AG20443 (cell line): Measurements from ENCODE around the gene NIPBL.
"Not testable (repeated sequence)": the region's sequence is repeated elsewhere in the genome, so short reads cannot be mapped to it uniquely, and the experiment has no call there.

ENCODE experiments used
- DNase-seq: peaks from one replicate; pipeline ENCODE4 v3.0.0; 2012; ENCODE audit warnings: low spot score, mixed read lengths

Gene NIPBL, protein sequence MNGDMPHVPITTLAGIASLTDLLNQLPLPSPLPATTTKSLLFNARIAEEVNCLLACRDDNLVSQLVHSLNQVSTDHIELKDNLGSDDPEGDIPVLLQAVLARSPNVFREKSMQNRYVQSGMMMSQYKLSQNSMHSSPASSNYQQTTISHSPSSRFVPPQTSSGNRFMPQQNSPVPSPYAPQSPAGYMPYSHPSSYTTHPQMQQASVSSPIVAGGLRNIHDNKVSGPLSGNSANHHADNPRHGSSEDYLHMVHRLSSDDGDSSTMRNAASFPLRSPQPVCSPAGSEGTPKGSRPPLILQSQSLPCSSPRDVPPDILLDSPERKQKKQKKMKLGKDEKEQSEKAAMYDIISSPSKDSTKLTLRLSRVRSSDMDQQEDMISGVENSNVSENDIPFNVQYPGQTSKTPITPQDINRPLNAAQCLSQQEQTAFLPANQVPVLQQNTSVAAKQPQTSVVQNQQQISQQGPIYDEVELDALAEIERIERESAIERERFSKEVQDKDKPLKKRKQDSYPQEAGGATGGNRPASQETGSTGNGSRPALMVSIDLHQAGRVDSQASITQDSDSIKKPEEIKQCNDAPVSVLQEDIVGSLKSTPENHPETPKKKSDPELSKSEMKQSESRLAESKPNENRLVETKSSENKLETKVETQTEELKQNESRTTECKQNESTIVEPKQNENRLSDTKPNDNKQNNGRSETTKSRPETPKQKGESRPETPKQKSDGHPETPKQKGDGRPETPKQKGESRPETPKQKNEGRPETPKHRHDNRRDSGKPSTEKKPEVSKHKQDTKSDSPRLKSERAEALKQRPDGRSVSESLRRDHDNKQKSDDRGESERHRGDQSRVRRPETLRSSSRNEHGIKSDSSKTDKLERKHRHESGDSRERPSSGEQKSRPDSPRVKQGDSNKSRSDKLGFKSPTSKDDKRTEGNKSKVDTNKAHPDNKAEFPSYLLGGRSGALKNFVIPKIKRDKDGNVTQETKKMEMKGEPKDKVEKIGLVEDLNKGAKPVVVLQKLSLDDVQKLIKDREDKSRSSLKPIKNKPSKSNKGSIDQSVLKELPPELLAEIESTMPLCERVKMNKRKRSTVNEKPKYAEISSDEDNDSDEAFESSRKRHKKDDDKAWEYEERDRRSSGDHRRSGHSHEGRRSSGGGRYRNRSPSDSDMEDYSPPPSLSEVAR (N-terminal part only)

DNA sequence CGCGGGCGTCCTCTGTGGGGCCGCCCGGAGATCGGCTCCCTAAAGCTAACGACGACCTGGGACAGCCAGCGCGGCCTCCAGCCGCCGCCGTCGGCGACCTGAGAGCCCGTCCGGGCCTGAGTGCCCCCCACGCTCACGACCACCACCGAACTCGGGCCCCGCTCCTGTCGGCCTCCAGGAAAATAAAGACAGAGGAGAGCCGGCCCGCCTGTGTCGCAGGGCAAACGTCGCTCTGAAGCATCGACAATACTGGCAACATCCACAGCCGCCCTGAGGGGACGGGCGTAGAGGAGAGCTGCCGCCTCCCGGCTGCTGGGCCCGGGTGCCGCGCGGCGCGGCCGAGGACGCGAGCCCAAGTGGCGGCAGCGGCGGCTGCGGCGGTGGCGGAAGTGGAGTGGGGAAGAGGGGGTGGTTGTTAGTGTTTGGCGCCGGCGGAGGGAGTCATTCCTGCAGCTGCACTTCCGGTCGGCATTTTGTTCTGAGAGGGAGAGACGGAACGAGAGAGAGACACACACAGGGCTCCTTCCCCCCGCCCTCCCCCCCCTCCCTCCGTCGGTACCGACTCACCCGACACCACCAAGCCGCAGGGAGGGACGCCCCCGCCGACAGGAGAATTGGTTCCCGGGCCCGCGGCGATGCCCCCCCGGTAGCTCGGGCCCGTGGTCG lies at the start of gene NIPBL:
Gene NIPBL (plus strand): TSS at position 471 of the 666 bp plus-strand sequence. CDS start 76,928 bp downstream, outside the sequence.
- DNase-seq: peak; percentile 93

DNA sequence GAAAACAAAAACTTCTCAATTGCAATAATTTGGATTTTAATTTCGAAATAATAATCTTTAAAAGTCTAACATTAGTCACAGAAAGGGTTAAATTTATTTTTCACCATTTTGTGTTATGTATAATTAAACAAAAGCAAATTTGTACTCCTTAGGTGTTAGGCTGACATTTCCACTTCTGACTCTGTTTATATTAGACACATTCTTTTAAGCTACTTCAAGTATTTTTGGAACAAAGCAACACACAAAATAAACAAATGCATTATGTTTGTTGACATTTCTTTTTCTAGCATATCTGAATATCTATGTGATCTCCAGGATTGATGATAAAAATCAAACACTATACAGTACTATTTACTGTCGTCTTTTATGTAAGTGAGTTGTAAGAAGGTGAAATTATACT lies 44.3 kb upstream of the NIPBL start:
- DNase-seq: no peak

DNA sequence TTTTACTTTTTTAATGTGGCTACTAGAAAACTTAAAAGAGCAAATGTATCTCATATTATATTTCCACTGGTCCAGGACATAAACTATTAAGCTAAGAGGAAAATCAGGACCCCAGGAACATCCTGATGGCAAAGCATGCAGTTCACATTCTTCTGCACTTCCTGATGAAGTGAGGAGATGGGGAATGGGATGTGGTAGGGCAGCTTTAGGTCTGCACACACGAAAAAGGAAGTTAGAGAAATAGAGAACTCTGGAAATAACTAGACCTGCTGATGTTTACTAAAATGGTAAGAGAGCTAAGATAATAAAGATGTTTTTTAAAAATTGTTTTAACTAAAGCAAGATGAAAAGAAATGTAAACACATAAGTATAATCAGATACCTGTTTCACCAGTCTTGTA lies 39.7 kb upstream of the NIPBL start:
- DNase-seq: no peak

DNA sequence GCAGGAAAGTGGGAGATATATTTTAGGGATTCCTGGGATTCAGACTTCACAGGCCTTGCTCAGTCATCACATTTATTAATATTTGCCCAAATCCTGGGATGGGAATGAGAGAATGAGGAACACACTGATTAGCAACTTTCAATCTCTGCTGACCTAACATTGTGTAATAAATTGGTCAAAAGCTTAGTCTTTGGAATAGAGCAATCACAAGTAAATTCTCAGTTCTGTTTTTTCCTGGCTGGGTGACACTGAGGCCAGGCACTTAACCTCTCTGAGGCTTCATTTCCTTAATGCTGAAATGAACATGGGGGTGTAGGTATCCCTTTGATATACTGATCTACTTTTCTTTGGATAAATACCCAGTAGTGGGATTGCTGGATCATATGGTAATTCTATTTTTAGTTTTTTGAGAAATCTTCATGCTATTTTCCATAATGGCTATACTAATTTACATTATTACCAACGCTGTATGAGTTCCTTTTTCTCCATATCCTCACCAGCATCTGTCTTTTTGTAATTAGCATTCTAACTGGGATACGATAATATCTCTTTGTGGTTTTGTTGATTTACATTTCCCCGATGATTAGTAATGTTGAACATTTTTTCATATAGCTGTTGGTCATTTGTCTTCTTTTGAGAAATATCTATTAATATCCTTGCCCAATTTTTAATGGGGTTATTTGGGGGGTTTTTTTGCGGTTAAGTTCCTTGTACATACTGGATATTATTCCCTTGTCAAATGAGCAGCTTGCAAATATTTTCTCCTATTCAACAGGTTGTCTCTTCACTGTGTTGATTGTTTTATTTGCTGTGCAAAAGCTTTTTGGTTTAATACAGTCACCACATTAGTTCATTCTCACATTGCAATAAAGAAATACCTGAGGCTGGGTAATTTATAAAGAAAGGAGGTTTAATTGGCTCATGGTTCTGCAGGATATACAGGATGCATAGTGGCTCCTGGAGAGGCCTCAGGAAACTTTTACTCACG lies 36.8 kb upstream of the NIPBL start:
- no peak for DNase-seq

DNA sequence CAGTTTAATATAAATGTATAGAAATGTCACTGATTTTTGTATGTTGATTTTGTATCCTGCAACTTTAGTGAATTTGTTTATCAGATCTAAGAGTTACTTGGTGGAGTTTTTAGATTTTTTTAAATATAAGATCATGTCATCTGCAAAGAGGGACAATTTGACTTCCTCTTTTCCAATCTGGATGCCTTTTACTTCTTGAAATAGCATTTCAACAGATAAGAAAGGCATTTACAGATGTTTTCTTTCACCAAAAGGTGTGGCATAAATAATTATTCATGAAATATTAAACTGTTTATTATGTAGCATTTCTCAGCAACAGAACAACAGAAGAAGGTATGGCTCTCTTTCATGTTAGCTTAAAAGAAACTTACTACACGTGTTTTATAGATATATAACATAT lies 34.9 kb upstream of the NIPBL start:
- no peak for DNase-seq

DNA sequence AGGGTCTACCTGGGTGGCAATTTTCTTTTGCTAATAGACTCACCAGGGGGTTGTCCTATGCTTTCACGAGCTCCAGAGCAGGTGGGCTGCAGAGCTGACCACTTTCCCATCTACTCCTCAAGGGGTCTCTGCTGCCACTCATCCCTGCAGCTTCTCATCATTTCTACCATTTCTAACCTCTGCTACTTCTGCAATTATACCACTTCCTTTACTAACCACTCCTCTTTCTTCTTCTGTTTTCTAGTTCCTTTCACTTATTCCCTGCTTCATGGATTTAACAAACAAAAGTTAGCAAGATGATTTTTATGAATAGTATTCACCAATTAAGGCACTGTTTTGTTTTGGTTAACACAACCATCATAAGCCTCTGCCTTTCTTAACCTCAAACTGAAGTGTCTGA lies 34.5 kb upstream of the NIPBL start:
- DNase-seq: no peak

DNA sequence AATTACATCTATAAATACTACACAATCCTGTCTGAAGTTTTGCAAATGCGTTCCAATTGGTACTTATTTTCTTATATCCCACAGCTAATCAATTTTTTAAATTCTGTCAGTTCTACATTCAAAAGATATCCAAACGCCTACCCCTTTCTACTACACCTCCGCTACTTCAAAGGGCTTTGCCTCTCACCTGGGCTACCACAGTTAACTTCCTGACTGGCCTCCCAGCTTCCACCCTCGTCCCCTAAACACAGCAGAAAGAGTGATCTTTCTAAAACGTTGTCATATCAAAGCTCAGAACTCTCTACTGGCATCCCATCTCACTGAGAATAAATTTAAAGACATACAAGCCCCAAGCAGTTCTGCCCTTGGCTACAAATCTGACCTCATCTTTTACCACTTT lies 32.3 kb upstream of the NIPBL start:
- no peak for DNase-seq

DNA sequence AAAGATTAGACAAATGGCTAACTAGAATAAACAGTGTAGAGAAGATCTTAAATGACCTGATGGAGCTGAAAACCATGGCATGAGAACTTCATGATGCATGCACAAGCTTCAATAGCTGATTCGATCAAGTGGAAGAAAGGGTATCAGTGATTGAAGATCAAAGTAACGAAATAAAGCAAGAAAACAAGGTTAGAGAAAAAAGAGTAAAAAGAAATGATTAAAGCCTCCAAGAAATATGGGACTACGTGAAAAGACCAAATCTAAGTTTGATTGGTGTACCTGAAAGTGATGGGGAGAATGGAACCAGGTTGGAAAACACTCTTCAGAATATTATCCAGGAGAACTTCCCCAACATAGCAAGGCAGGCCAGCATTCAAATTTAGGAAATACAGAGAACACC lies 28.0 kb upstream of the NIPBL start:
- DNase-seq: not testable (repeated sequence)

DNA sequence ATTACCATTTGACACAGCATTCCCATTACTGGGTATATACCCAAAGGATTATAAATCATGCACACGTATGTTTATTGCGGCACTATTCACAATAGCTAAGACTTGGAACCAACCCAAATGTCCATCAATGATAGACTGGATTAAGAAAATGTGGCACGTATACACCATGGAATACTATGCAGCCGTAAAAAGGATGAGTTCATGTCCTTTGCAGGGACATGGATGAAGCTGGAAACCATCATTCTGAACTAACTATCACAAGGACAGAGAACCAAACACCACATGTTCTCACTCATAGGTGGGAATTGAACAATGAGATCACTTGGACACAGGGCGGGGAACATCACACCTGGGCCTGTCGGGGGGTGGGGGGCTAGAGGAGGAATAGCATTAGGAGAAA lies 23.7 kb upstream of the NIPBL start:
- DNase-seq: not testable (repeated sequence)

DNA sequence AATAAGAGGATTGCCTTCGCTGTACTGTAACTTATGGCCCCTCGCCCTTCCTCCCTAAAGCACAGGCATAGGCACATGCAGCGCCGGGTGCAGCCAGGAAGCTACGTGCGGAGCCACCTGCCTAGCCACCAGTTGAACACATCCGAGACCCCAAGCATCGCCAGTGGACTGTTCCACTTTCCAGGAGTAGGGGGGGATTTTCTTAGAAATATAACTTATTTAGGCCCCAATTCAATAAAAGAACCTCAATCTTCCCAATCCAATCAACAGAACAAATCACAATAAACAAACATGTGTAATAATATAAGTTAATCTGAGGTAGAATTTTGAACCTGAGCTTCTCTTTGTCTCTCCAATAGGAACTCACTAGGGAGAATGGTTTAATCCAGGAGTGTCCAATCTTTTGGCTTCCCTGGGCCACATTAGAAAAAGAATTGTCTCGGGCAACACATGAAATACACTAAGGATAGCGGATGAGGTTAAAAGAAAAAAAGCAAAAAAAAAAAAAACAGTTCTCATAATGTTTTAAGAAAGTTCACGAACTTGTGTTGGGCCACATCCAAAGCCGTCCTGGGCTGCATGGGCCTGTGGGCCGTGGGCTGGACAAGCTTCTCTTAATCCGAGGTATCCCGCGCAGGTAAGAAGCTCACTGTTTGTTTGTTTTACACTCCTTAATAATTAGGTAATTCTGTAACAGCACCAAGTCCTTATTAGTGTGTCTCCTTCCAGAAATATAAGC lies 22.0 kb upstream of the NIPBL start:
- DNase-seq: no peak

DNA sequence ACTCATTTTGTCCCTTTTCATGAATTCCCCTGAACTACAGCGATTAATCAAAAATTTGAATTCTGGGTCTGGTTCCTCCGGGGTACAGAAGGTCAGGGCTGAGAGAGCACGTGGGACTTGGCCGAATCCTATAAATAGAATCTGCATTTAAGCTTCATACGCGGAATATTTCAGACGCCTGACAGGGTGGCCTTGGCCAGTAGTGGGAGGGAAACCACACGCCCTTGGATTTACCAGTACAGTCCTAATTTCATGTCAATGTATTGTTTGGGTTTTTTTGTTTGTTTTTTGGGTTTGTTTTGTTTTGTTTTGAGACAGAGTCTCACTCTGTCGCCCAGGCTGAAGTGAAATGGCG lies 21.5 kb upstream of the NIPBL start:
- no peak for DNase-seq

DNA sequence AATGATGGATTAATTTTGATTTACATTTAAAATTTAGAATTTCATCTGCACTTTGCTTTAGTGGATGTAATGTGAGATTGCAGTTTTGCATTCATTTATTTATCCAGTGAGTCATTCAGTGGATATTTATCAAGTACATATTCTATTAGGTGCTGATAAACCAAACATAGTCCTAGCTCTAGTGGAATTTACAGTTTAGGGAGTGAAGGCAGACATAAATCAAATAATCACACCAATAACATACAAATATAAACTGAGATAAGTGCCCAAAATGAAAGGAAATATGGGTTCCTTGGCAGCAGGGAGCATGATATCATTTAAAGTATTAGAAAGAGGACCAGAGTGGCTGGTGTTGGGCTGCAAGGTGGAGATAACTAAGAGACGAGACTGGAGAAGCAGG lies 14.7 kb upstream of the NIPBL start:
- DNase-seq: no peak

DNA sequence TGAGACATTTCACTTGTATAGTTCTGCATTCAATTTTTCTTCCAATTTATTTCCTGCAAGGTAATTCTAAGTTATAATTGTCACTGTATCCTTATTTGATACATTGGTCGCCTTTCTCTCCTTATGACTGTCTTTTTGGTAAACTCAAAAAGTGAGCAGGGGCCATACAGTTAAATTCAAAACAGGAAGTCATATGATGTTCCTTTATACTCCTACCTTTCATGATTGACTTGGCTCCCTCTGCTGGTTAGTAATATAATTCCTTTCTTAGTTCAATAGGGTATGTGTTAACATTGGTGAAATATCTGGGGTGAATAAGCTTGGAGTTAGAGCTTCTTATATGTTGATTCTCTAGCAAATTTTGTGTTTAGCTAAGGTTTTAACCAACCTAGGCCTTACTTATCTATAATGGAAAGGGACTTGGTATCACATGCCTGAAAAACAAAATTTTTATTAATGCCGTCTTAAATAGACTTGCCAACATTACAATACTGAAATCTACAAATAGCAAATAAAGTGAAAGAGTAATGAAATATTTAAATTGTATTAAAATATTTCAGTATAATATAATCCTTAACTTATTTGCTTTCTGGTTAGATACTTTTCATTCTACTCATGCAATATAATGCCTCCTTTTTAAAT lies 6.0 kb upstream of the NIPBL start:
- peak; percentile 42 for DNase-seq

DNA sequence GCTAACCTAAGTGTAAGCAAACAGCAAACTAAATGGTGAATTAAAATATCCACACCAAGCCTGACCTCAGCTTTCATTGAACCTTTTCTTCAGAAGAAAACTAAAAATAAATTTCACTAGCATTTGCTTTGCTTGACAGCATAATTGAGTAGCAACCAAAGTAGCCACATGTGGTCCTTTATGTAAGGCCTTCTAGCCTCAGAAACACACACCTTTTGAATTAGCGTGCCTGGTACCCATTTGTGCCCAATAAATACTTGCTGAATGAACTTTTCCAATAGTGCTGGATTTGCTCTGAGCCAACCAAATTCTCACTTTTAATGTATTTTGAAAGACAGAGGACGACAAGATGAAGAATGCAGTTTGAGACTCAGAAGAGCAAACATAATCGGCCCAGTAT lies 2.1 kb upstream of the NIPBL start:
- DNase-seq: no peak

DNA sequence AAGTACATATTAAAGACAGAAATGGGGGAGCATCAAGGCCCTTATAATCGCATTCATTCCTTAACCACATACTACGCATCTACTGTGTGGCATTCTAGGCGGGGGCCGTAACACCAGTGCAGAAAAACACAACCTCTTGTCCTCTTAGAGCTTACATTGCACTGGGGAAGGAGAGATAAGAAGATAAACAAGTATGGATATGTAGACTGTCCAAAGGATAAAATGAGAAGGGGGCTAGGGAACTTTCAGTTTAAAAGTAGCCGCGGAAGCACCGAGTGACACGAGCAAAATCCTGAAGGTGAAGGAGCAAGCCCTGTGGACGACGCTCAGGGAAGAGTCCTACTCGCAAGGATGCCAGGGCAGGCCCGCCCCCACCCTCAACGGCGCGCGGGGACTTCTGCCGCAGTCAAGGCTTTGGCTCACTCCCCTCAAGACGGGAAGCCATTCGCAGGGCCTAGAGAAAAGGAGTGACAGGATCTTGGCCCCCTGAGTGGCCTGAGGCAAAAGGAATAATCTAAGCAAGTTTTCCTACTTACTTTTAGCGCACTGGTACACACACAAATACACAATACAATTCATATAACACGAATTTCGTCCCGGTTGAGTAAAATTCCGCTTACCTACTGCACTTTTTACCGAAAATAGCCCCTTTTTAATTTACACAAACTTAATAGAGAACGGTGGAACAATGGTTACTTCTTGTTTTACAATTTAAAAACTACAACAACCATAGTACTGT lies 1.3 kb upstream of the NIPBL start:
- peak; percentile 54 for DNase-seq

DNA sequence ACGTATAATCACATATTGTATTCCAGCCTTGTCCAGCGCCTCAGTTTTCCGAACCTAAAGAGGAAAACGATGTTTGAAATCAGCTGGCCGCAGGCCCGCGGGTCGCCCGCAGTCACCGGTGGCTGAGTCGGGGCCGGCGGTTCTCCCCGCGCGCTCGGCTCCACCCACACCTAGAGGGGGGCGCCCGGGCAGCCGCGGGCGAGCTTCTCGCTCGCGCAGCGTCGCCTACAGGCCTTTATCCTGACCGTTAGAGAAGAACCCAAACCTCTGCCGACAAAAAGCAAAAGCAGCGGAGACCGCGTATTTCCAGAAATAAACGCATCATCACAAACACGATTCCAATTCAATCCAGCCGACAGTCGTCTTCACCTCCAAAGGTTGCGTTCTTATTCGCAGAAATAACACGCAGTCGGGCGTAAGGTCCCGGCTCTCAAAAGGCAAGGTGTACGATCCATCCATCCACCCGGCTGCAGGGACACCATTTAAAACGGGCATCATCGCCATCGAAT lies 725 bp upstream of the NIPBL start:
- DNase-seq: peak; percentile 89

DNA sequence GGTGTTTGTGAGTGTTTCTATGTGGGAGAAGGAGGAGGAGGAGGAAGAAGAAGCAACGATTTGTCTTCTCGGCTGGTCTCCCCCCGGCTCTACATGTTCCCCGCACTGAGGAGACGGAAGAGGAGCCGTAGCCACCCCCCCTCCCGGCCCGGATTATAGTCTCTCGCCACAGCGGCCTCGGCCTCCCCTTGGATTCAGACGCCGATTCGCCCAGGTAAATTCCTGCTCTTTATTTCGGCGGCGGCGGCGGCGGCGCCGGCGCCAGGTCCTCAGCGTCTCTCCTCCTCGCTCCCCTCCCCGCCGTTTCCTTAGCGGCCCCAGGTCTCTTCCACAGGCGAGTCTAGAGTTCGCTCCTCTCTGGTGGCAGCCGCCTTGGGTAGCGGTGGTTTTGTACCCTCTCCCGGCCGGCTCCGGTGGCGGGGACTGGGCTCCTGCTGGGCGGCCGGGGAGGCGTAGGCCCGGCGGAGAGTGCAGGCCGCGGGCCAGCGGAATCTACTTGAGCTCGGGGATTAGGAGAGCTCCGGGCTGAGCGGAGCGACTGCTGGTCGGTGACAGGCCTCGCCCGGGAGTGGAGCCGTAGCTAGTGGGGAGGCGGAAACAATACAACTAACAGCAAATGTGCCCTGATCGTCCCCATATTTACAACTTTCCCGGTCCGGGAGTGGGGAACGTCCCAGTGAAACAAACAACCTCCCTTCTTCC lies 547 bp downstream of the NIPBL start:
- DNase-seq: peak; percentile 62
